ENCODE data around the gene FSTL5. TPM values are rescaled to one million over a fixed set of nuclear protein-coding genes. Genes with fewer than 3 reads are reported as not detected.

Gene FSTL5
- total and polyA plus RNA-seq, 10 of the 15 experiments (the other 5 are each of a cell fraction or from before 2014, with no cell fraction given): 0.04 to 2.4 (median 0.08) TPM; not detected in 4

GRCh38 chr4:162117051-162117450, 46.7 kb downstream of the FSTL5 start:
- ChIA-PET RAD21 (ENCODE audit: unreplicated experiment) (no interaction called here), CTCF (no interaction called here), SMC1A (ENCODE audit: uncharacterized antibody, unreplicated experiment) (no interaction called here), POLR2A (no interaction called here)
- intact Hi-C loops (cut with micrococcal nuclease; ENCODE audit: unreplicated experiment): no loop called here
- no peak overlapping the region for H3K9ac ChIP-seq (ENCODE audit: control insufficient read depth, insufficient read depth, low read length)
- H3K27ac ChIP-seq (ENCODE audit: control insufficient read depth, insufficient read depth): no peak overlapping the region
- no TSS peak for BruUV-seq (replicated peaks)
- H3K4me1 ChIP-seq (ENCODE audit: control insufficient read depth, insufficient read depth, low read length): no peaks in the 10 kb centered on the region
- no peaks in the 10 kb centered on the region for H3K27me3 ChIP-seq (replicated peaks in 1 of 2; ENCODE audit: control insufficient read depth in 2 of 2, insufficient read depth in 2 of 2, low read length in 1 of 2)
- H3K36me3 ChIP-seq (ENCODE audit: control insufficient read depth in 2 of 2, insufficient read depth in 2 of 2, low read length in 1 of 2): no peaks in the 10 kb centered on the region
- H3K4me2 ChIP-seq (ENCODE audit: control insufficient read depth, insufficient read depth): no peak overlapping the region
- in situ Hi-C loops (cut with MboI): no loop called here
- no peaks in the 10 kb centered on the region for H4K20me1 ChIP-seq (ENCODE audit: control insufficient read depth, insufficient read depth)
- 0% methylated on average over 2 of the region's 2 CpGs for WGBS (ENCODE audit: insufficient coverage, insufficient replicate concordance, low lambda C conversion rate, missing lambda C conversion rate)
- no peak overlapping the region for H3K4me3 ChIP-seq
- no peak for FAIRE-seq
- ATAC-seq: no peak
- no peak for DNase-seq (ENCODE audit: low read depth, low spot score)
- no peak overlapping the region for H2AFZ ChIP-seq (ENCODE audit: control insufficient read depth, low read depth, low read length)
- no peaks in the 10 kb centered on the region for H3K9me3 ChIP-seq (replicated peaks; ENCODE audit: control insufficient read depth, insufficient read depth, low read length)
- no peaks in the 10 kb centered on the region for H3K79me2 ChIP-seq (ENCODE audit: control insufficient read depth, insufficient read depth, low read length)
- TF ChIP-seq HDAC6 (IDR thresholded peaks at IDR 0.05; ENCODE audit: unreplicated experiment): no peak
- no peak for TF ChIP-seq REST (IDR thresholded peaks at IDR 0.05; ENCODE audit: low read depth, low read length)
- no peak for TF ChIP-seq ZZZ3 (IDR thresholded peaks at IDR 0.05; ENCODE audit: control insufficient read depth, insufficient read length, low read depth)
- TF ChIP-seq LARP7 (IDR thresholded peaks at IDR 0.05): no peak
- TF ChIP-seq SIX5 (IDR thresholded peaks at IDR 0.05; ENCODE audit: low read depth, low read length, severe bottlenecking): no peak
- TF ChIP-seq NKRF (conservative IDR thresholded peaks at IDR 0.05): no peak
- no peak for TF ChIP-seq GATAD2B (conservative IDR thresholded peaks at IDR 0.05; ENCODE audit: low read depth)
- TF ChIP-seq NFYB (IDR thresholded peaks at IDR 0.05; ENCODE audit: insufficient read depth, low read depth, low read length): no peak
- no peak for TF ChIP-seq RELA (IDR thresholded peaks at IDR 0.05; ENCODE audit: borderline replicate concordance, partially characterized antibody)
- no peak for TF ChIP-seq ZBTB40 (IDR thresholded peaks at IDR 0.05; ENCODE audit: borderline replicate concordance)
- no peak for TF ChIP-seq HDGF (IDR thresholded peaks at IDR 0.05)
- no peak for TF ChIP-seq NRF1 (conservative IDR thresholded peaks at IDR 0.05; ENCODE audit: low read depth, low read length)
- no peak for TF ChIP-seq RUNX3 (IDR thresholded peaks at IDR 0.05; ENCODE audit: low read length)

All from GM12878 (cell line).